HG03457 (cell line): Measurements from ENCODE around the gene SRMS.

Experiments used
- ATAC-seq: cut with Tn5 transposase; IDR thresholded peaks from one replicate; pipeline ENCODE4 v1.9.1; 2021; ENCODE audit warnings: moderate number of reproducible peaks; ENCODE audit not compliant: unreplicated experiment

Gene SRMS

DNA sequence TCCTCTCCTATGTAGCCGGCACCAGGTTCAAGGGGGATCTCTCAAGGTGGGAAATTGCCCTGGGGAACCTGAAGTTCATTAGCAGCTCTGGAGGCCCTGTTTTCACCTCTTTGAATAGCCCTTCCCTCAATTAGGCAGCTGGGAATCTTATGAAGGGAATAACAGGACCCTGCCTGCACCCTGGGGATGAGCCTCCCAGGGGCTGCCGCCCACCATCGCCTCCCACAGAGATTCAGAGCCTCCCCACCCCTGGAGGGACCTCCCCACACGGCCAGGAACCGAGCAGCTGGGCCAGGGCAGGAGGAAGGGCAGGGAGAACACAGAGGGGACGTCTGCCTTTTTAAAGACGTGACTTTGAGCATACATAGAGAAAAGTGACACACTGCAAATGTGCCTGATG is 44.0 kb downstream of the SRMS start:
- no peak for ATAC-seq

DNA sequence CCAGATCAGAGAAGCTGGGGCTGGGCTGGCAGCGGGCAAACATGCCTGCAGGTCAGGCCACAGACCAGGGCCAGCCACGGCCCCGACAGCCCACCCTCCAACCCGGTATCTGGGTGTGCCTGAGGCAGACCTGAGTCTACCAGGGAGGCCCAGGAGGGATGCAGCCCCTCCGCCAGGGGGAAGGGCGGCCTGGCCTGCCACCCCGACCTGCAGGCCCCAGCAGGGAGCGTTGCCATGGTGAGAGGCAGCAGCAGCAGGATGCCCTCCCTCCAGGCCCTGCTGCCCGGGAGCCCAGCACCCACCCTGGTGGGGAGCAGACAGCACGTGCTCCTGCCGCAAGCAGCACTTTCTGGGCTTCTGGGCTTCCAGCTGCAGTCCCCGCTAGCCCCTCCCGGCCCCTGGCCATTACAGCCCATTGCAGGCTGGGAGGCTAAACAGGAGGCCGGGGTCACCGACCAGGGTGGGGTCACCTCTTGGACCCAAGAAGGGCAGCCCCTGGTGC is 44.8 kb downstream of the SRMS start:
- ATAC-seq, result no peak

DNA sequence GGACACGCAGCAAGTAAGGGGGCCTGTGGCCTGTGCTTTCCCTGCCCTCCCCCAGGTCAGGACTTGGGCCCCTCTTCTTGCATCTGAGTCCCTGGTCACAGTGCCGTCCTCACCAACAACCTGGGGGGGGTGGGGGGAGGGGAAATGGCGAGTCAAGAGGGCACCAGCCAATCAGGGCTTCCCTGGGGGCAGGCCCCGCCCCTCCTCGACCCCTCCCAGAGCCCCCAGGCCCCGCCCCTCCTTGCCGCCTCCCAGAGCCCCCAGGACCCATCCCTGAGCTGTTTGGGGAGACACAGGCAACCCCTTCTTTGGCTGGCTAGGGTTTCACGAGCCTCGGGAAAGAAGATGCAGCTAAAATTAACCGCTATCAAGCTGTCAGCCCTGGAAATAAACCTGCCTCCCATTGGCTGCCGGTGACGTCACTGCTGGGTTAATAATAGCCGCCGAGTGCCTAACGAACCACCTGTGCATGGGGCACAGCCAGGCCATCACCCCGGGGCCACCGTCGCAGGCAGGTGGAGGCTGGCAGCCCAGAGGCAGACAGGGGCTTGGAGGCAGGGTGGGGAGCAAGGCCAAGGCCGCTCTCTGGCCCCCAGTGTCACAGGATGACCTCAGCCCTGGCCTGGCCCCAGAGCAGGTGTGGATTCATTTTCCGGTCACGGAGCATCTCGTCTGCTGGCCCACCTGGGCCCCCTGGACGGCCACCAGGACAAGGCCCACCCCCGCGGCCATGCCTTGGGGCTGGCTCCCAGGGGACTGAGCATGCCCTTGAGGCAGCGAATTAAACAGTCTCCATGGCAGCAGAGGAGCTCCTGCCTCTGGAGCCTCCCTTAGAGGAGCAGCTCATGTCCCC is 45.5 kb downstream of the SRMS start:
- ATAC-seq, result no peak

DNA sequence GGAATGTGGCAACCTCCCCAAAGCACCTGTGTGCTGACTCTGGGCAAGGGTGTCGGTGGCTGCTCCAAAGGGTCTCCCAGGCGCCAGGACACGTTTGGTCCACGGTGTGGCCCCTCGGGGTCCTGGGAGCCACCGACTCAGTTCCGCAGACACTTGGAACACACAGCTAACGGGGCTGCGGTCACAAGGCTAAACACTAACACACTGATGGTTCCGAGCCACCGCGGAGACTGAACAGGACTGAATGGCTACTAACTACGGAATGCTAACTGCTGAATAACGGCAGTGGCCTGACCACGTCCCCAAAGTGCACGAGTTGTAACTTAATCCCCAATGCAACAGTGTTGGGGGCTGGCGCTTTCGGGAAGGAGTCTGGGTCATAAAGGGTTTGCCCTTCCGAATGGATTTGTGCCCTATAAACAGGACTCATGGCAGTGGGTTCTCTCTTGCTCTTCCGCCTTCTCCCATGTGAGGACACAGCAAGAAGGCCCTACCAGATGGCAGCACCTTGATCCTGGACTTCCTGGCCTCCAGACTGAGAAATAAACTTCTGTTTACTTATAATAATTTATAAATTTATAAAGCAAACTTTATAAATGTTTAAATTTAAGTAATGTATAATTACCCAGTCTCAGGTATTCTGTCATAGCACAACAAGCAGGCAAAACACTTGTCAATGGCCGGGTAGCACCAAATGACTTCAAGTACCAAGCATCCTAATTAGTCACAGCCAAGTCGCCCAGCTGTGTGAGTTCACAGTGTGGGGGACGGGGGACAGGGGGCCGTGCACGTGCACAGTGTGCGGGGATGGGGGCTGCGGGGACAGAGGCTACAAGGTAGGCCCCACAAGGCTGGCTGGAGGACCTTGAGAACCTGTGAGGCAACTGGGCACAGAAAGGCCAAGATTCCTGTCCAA is 46.4 kb downstream of the SRMS start:
- no peak for ATAC-seq

DNA sequence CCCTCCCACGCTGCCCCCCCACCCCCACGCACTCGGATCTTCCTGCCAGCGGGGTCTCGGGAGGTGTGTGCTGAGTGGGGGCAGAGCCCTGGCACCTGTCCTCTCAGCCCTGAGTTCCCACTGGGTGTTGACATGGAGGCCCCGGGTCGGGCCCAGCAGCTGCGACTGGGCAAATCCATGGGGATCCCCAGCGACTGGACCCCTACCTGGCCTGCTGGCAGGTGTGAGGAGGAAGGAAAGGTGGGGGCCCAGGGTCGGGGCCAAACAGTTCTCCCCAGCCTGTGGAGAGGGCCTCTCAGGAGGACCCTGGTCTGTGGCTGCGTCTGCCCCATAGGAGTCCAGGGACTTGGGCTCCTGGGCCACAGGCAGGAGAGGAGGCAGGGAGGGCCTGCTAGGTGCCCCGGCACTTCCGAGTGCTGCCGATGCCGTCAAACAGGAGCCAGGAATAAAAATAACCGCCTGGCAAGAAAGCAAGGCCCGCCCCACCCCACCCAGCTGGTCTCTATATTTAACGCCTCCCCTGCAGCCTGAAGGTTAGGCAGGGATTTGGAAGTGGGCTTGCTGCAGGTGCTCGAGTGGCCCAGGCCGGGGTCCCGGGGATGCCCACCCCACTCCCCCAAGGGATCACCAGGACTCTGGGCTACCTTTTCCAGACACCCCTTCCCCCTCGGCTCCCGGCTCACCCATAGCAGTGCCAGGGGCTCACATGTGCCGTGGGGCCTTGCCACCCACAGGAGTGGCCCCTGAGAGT is 47.2 kb downstream of the SRMS start:
- no peak for ATAC-seq

- ATAC-seq, result no peak
Measured at GRCh38 chr20:63499338-63499969, 48.1 kb downstream of the SRMS start.

- no peak for ATAC-seq
Measured at GRCh38 chr20:63498960-63499337, 48.6 kb downstream of the SRMS start, which contains the start of gene EEF1A2. Gene EEF1A2, minus strand, starts transcription at chr20:63499083. Its CDS starts 1,320 bp downstream, at chr20:63497763.

DNA sequence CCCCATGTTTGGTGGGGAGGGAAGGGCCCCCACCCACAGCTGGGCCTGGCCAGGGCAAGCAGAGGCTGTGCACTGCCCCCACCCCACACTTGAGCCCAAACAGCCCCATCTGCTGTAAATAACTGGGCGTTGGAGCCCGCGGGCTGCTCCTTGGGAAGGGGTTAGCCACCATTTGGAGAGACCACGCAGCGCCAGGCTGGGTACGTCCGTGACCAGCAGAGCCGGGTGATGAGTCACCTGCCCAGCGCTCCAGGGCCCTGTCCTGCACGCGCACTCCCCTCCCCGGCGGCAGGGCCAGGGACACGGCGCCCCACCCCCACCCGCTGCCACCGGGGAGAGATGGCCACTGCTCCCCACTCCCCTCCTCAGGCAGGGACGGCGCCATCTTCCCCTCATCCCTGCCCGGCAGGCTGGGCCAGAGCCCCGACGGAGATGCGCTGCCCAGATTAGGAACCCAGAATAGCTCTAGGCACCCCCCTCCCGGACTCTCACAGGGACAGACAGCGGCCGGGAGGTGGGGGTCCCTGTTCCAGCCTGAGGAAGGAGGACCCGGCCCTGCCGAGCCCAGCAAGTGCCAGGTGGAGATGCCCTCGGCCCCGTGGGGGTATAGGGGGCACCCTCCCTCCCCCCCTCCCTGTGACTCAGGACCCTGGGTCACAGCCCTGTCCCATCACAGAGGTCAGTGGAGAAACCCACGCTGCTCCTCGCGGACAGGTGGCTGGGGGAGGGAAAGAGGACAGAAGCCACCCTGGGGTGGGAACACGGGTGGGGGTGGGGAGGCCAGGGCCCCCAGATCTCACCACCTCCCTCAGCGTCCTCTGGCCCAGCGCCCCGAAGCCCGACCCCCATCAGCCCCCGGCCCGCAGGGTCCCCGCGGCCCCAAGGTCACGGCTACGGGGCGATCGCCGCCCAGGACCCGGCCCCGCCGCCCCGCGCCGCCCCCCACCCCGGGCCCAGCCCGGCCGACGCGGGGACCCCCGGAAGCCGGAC is 49.3 kb downstream of the SRMS start:
- no peak for ATAC-seq

DNA sequence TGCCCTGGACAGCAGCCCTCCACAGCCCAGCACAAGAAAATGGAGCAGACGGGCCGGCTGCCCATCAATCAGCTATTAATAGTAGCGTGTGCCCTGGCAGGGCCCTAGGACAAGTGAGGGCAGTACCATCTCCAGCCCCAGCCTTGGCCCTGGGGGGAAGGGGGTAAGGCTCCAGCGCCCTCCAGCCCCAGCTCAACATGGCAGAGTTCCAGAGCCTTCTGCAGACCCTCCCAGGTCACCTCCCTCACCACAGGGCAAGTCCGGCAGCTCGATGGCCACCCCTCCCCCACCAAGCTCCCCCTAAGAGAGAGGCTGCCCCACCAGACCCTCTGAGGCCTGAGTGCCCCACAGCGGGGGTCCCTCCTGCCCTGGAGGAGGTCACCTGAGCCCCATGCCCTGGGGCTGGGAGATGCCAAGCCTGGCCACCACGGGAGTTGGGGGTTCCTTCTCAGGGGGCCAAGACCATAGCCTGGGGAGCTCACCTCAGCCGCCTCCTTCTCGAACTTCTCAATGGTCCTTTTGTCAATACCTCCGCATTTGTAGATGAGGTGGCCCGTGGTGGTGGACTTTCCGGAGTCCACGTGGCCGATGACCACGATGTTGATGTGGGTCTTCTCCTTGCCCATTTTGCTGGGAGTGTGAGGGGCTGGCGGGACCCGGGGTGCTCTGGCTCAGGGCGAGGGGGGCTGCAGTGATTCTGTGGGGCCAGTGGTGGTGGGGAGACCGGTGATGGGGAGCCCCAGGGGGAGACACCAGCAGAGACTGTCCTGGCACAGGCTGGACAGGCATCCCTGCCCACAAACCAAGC is 50.2 kb downstream of the SRMS start:
- ATAC-seq, result no peak

DNA sequence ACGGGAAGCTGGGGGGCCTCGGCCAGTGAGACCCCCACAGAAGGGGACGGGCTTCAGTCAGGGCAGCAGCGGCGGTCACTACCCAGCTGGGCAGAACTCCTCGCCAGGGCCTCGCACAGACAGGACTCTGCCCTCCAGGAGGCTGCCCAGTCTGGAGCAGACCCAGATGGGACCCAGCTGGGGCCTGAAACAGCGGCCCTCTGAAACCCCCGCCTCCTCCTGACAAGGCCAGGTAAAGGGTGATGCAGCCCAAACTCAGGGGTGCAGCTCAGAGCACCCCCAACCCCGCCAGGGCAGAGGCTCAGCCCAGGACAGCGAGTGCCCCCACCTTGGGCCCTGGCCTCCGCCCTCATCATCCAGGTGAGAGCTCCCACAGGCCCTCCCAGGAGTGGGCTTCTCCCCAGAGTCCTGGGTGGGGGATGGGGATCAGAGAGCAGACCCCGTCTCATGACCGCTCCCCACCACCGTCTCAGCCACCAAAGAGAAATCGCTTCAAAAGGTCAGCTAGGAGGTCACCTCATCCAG is 50.9 kb downstream of the SRMS start:
- no peak for ATAC-seq

DNA sequence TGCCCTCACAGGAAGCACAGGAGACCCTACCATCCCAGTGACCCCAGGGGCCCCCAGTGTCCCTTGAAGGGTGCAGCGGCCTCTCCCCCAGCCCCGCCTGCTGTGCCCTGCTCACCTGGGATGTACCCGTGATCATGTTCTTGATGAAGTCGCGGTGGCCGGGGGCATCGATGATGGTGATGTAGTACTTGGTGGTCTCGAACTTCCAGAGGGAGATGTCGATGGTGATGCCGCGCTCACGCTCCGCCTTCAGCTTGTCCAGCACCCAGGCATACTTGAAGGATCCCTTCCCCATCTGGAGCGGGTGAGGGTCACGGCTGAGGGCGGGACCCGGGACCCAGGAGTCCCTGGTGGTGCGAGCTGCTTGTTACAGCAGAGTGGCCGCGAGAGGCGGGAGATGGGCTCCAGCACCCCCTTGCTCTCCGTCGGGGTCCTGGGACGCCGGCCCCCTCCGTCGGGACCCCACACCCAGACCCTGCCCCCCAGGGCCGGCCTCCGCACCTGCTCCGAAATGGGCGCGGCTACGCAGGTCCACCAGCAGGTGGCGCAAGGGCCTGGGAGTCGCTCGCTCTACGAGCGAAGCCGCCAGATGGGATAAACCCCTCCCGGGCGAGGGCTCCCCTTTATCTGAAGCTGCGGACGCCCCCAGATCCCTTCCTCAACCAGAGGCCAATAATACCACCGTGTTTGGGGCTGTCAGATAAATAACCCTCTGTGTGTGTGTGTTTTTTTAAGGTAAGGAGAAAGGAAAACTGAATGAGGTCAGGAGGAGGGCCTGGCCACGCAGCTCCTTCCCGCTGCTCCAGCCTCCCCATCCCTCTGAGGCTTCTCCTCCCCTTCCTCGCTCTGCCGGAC is 51.6 kb downstream of the SRMS start:
- ATAC-seq, result no peak

- ATAC-seq, result no peak
Measured at GRCh38 chr20:63495167-63495720, 52.3 kb downstream of the SRMS start.

DNA sequence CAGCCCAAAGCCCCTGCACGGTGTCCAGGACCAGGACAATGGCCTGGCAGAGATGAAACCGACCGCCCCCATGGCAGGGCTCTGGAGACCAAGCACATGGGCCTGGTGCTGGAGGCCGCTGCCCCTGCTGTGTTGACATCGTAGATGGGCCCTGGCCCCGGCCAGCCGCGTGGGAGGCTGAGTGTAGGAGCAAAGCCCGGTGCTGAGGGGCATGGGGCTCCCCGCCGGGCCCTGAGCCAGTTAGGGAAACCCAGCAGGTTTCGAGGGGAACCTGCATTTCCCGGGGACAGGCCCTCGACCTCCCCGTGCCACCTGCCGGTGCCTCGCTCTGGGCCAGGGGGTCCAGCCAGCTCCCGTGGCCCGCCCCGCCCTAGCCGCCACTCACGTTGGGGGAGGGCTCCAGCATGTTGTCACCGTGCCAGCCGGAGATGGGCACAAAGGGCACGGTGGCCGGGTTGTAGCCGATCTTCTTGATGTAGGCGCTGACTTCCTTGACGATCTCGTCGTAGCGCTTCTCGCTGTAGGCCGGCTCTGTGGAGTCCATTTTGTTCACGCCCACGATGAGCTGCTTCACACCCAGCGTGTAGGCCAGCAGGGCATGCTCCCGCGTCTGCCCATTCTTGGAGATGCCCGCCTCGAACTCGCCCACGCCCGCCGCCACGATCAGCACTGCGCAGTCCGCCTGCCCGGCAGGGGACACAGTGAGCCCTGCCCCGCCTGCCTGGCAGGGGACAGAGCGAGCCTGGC is 53.0 kb downstream of the SRMS start:
- no peak for ATAC-seq

DNA sequence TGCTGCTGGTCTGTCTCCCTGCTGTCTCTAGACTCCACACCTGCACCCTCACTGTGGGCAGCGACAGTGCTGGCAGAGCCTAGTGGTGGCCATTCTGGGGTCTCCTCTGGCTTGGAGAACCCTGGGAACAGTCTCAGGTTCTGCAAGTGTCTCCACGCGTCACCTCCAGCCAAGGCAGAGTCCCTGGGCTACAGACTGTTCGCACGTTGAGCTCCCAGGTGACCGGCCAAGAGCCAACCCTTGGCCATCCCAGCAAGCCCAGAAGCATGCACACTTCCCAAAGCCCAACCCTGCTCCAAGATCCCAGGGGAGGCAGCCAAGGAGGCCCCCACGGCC is 53.5 kb downstream of the SRMS start:
- no peak for ATAC-seq

DNA sequence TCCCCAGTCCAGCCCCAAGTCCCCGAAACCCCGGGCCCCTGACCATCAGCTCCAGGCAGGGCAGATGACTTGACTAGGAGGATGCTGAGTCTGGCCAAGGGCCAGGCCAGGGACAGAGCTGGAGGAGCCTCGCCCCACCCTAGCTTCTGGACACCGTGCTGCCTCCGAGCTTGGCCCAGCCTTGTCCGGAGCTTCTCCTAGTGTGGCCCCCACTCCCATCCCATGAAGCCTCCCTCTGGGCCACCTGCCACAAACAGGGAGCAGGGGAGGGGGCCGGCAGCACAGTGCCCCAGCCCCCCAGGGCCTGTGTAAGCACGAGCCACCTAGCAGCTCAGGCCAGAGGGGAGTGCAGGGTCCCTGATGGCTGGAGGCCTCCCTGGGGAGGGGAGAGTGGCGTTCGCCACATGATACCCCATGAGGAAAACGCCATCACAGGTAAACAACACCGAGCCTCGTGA is 54.0 kb downstream of the SRMS start:
- no peak for ATAC-seq

DNA sequence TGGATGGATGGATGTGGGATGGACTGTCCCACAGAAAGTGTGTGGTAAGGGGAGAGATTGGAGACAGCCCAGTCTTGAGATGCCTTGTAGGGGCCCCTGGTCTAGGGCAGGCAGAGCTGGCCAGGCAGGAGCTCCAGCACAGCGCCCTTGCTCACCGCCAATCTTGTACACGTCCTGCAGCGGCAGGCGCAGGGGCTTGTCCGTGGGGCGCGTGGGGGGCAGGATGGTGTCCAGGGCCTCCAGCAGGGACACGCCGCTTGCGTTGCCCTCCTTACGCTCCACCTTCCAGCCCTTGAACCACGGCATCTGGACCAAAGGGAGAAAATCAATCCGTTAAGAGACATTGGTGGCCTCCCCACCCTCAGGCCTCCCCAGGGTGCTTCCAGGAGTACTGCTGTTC is 54.6 kb downstream of the SRMS start:
- ATAC-seq, result no peak
